ENCODE data around the gene UCMA.
A peak's percentile ranks its signal among the peaks of the same experiment; 100 is the strongest.
"Not testable (repeated sequence)": the region's sequence is repeated elsewhere in the genome, so short reads cannot be mapped to it uniquely, and the experiment has no call there.

Gene UCMA, protein sequence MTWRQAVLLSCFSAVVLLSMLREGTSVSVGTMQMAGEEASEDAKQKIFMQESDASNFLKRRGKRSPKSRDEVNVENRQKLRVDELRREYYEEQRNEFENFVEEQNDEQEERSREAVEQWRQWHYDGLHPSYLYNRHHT

DNA sequence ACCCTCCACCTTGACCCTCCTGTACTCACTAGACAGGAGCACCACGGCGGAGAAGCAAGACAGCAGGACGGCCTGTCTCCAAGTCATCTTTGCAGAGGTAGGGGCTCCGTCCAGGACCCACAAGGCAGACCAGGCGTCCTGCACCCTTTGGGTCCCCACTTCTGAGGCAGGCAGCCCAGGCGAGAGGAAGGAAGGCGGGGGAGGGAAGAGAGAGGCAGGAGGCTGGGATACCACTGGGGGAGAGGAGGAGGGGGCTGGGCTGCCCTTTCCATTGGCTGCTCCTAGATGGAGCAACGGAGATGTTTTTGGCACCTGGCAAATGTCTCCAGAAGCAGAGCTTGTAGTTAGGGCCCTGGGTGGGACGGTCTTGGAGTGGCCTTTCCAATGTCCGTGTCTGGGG lies at the start of gene UCMA:
UCMA (minus strand) TSS at position 203 of the 400 bp plus-strand sequence; CDS start at position 87, 116 bp downstream.
- no peak for DNase-seq

DNA sequence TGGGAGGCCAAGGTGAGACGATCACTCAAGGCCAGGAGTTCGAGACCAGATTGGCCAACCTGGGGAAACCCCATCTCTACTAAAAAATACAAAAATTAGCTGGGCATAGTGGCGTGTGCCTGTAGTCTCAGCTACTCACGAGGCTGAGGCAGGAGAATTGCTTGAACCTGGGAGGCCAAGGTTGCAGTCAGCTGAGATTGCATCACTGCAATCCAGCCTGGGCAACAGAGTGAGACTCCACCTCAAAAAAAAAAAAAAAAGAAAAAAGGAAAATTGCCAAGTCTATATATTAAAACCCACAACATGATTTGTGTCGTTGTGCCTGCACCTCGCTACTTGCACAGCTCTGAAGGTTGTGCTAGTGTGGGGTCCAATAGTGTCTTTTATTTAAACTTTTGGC lies 48.2 kb upstream of the UCMA start:
- DNase-seq: not testable (repeated sequence)

DNA sequence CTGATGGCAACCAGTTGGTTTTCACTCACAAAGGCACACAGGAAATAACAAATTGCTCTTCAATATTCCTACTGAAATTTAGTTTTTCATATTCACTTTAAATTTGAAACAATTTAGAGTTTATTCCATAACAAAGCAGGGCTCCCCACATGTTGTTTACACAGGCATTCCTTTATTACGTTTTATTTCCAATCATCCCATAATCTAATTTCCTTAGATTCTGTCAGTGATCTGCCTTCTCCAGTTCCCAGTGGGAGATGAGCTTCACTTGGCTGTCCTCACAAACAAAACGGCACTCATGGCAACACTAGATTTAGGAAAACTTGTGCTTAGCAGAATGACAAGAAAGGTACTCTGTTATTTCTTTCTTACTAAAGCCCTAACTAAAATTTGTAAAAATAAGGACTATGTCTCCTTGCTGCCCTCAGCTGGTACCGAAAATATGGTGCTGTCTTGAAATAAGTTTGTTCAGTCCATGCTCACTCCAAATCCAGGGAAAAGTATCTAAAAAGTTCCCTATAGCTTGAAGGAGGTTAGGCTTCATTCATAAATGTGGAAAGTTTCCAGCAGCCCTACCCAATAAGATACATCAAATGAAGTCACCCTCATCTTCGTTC lies 42.7 kb upstream of the UCMA start:
- DNase-seq: no peak

- not testable (repeated sequence) for DNase-seq
These were observed 42.0 kb upstream of the UCMA start for GRCh38 chr10:13276146-13276545.

GRCh38 chr10:13272164-13272571 lies 38.0 kb upstream of the UCMA start:
- no peak for DNase-seq

DNA sequence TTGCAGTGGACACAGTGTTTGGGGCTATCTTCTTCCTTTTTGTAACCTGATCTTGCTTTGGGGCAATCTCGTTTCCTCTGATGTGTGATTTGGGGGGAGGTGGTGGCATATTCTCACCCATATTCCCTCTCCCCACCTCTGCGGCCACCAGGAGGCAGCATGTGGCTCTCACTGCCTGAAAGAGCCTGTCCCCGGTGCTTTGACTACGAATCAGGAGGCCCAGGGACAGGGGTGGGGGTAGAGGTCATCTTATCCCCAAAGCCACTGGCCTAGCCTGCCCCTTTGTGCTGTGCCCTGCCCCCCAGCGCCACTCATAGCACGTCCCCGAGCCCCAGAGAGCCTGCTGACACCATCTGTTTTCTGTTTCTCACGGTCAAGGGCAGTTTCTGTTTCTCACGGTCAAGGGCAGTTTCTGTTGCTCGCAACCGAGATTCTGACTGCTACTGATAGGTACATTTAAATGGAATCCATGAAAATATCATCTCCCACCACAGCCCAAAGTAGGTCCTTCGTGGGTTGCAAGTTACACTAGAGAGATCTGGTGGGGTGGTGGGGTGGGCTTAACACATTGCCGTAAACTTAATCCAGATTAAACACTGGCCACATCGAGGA lies 37.5 kb upstream of the UCMA start:
- peak; percentile 9 for DNase-seq

DNA sequence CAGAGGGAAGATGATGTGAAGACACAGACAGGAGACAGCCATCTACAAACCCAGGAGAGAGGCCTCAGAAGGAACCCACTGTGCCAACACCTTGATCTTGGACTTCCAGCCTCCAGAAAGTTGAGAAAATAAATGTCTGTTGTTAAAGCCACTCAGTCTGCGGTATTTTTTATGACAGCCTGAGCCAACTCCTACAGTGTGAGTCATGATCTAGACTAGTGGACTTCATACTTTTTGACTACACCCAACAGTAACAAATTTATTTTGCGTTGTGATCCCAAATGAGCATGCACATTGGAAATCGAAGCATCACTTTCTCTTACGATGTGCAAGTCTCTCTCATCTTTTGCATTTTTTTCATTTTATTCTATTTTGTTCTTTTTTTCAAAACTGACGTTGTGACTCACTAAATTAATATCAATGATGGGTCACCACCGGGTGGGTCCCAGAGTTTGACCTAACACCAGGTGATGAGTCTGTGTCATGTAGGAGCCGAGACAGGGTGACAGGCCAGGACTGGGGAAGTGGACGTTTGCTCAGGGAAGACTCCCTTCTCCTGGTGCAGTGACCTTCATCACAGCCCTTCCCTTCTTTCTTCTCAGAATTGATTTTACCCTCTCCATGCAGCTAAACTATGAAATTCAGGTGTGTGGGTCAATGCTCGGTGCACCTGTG lies 36.8 kb upstream of the UCMA start:
- DNase-seq: no peak

GRCh38 chr10:13268841-13269240 lies 34.7 kb upstream of the UCMA start:
- no peak for DNase-seq

GRCh38 chr10:13268310-13268709 lies 34.1 kb upstream of the UCMA start:
- DNase-seq: no peak

DNA sequence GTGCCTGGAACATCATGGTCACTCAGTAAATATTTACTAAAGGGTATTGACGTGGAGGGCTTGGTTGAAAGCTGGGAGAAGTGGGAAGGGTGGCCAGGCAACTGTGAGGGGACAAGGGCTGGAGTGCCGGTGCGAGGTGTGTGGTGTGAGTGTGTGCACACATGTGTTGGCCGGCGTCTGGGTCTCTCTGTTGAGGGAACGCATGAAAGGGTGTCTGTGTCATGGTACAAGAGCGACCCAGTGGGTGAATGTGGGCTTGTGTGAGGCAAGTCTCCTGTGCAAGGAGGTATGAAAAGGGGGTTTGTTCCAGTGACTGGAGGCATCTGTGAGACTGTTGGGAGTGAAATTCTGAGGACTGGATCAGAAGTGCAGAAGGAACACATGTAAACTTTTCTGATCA lies 29.4 kb upstream of the UCMA start:
- DNase-seq: no peak

DNA sequence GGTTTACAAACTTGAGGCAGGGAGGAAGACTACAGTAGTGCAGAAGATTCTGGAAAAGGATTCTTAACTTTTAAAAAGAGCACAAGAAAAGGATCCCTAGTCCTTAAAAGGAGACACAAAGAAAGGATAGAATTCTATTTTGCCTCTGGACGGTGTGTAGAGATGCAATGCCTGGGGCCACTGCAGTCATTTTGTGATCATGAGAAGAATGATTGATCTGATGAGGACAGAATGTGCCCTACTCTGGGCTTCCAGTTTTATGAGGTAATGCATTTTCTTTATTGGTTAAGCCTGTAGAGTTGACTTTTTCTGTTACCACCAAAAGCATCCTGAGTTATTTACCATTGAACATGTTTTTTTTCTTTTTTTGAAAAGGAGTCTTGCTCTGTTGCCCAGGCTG lies 28.3 kb upstream of the UCMA start:
- no peak for DNase-seq

- DNase-seq: no peak
These were observed 23.5 kb upstream of the UCMA start for GRCh38 chr10:13257621-13258140.

DNA sequence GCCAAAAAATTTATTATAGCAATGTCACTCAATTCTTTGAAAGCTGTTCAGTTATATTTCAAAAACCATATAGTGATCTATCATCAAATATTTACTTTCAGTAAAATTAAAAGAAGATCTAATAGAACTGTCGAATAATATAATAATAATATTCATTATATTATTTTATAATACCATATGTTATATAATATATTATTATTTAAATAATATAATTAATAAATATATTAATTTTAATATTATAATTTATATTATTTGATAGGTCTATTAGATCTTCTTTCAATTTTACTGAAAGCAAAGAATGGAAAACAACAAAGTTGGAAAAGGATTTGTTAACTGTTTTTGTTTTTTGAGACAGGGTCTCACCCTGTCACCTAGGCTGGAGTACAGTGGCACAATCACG lies 22.5 kb upstream of the UCMA start:
- no peak for DNase-seq

- no peak for DNase-seq
These were observed 19.6 kb upstream of the UCMA start for GRCh38 chr10:13253726-13254125.

- no peak for DNase-seq
These were observed 13.6 kb upstream of the UCMA start for GRCh38 chr10:13247784-13248183.

DNA sequence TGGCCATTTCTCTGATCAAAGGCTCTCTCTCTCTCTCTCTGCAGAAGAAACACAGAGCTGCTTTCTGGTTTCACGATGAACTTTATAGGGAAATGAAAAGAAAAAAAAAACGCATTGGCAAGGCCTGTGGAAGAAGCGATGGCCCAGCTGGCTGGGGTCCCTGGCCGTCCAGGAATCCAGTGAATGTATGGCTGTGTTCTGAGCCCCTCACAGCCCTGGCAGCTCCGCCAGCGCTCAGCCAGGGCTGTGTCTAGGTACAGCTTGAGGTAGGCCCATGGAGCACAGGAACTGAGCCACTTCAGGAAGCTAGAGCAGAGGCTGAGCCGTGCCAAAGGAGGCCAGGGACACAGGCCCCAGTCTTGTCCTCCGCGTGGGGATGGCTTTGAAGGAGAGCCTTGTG lies 13.1 kb upstream of the UCMA start:
- DNase-seq: no peak

DNA sequence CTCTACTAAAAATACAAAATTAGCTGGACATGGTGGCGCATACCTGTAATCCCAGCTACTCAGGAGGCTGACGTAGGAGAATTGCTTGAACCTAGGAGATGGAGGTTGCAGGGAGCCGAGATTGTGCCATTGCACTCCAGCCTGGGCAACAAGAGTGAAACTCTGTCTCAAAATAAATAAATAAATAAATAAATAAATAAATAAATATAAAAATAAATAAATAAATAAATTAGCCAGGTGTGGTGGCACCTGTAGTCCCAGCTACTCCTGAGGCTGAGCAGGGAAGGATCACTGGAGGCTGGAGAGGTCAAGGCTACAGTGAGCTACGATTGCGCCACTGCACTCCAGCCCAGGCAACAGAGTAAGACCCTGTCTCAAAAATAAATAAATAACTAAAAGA lies 8.1 kb upstream of the UCMA start:
- DNase-seq: not testable (repeated sequence)

GRCh38 chr10:13241613-13242012 lies 7.4 kb upstream of the UCMA start:
- no peak for DNase-seq

GRCh38 chr10:13239923-13240322 lies 5.7 kb upstream of the UCMA start:
- no peak for DNase-seq

GRCh38 chr10:13238271-13239077 lies 4.3 kb upstream of the UCMA start:
- DNase-seq: no peak

DNA sequence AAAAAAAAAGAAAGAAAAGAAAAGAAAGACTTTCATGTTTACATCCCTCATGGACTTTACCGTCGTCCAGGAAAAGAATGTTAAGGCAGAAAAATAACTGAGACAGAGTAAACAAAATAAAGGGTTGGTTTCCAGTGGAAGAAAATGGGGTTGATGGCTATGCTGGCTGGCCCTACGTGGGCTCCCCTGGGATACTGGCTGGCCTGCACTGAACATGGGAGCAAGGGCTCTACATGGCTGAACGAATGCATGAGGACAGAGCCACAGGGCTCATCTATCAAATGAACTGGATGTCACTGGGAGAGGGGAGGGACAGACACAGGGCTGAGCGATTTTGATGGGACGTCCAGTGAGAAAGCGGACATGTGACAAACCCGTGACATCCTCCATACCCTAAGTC lies 2.5 kb upstream of the UCMA start:
- no peak for DNase-seq

DNA sequence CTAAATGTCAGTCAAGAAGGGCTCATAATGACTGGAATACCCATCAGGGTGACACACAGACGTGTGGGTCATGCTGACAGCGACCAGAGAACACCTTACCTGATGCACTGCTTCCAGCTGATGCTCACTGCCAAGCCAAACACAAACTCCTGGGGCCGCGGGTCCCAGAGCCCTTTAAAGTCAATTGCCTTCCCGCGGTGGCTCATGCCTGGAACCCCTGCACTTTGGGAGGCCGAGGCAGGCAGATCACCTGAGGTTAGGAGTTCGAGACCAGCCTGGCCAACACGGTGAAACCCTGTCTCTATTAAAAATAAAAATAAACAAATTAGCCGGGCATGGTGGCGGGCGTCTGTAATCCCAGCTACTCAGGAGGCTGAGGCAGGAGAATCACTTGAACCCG lies 562 bp upstream of the UCMA start:
- DNase-seq: not testable (repeated sequence)

- DNase-seq: no peak
These were observed 816 bp downstream of the UCMA start for GRCh38 chr10:13233358-13233757.
